ENCODE data around the gene ATL3. TPM values are rescaled to one million over a fixed set of nuclear protein-coding genes. Genes with fewer than 3 reads are reported as not detected.

ATL3 gene
- total and polyA plus RNA-seq, 2 of the 13 experiments (the other 11 are each of a cell fraction or from before 2014, with no cell fraction given) = not detected

DNA sequence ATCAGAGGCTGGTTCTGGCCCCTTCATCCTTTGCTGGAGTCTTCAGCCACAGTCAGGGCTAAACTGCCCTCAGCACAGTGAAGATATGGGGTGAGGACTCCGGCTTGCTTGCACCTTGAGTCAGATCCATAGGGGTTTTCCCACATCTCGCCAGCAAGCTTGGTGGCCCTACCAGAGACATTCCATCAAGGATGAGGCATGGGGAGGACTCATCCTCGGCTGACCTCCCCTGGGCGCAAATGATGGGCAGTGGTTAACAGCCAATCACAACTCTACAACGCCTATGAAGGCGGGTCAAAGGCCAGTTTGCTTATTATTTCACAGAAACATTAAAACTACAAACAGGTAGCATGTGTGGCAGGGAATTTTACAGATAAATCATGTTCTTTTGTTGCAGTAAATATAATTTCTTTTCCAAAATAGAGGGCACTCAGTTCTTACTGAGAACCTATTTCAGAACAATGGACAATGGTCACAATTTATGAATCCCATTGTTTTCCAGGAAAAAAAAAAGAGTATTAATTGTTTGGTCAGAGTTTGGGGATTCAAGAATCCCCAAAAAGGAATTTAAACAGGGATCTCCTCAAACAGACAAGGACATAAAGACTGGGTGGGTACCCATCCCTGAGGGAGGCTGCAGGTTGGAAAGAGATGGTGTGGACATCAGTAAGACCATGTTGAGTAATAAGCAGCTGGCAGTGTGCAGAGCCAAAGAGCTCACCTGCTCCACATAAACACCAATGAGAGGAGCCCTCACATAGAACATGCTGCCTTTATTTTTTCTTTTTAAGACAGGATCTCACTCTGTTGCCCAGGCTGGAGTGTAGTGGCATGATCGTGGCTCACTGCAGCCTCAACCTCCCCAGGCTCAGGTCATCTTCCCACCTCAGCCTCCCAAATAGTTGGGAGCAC, 71.7 kb downstream of the ATL3 start (continued):
- TF ChIP-seq, protein P1, sequence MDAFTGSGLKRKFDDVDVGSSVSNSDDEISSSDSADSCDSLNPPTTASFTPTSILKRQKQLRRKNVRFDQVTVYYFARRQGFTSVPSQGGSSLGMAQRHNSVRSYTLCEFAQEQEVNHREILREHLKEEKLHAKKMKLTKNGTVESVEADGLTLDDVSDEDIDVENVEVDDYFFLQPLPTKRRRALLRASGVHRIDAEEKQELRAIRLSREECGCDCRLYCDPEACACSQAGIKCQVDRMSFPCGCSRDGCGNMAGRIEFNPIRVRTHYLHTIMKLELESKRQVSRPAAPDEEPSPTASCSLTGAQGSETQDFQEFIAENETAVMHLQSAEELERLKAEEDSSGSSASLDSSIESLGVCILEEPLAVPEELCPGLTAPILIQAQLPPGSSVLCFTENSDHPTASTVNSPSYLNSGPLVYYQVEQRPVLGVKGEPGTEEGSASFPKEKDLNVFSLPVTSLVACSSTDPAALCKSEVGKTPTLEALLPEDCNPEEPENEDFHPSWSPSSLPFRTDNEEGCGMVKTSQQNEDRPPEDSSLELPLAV (CRISPR knock-in tag; conservative IDR thresholded peaks at IDR 0.05; ENCODE audit: low read depth) = no peak

DNA sequence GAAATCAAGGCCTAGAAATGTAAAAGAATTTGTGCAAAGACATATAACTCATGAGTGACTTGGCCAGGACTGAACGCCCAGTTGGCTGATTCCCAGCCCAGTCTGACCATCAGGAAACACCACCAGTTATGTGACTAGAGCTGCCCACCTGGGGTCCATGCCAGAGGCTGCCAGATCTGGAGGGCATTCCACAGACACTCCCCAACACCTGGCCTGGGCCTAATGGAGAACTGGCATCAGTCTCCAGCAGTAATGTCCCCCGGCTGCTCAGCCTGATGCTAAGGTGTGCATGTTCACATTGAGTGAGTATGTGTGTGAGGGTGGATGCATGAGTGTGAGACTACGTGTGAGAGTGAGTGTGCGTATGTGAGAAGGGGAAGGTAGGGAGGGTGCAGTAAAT, 72.6 kb downstream of the ATL3 start:
- FAIRE-seq (no peak), ATAC-seq (no peak), DNase-seq (ENCODE audit: low spot score) (no peak)
- intact Hi-C loops (cut with micrococcal nuclease; ENCODE audit: unreplicated experiment) (no loop called here), in situ Hi-C loops (cut with HindIII; ENCODE audit: extremely low pct_ligation_motif_present, low pct_unique_long_range_greater_than_20kb) (no loop called here)
- H3K79me2 ChIP-seq (ENCODE audit: insufficient read depth, low read length) = no peaks in the 10 kb centered on the region
- no peaks in the 10 kb centered on the region for H4K20me1 ChIP-seq (ENCODE audit: insufficient read depth, low read length)
- ChIA-PET POLR2A (no interaction called here), CTCF (ENCODE audit: low intra/inter-chr PET ratio, low total read pairs) (no interaction called here)
- H3K27ac ChIP-seq (ENCODE audit: extremely low read length, insufficient read depth, low read length) = no peak overlapping the region
- H3K9me3 ChIP-seq (ENCODE audit: low read length) = no peaks in the 10 kb centered on the region
- TF ChIP-seq ZNF629 (CRISPR knock-in tag; conservative IDR thresholded peaks at IDR 0.05) (0 out of 2 replicates have a peak, but pooled peaks have one; percentile 20), MTA1 (CRISPR knock-in tag; IDR thresholded peaks at IDR 0.05; ENCODE audit: borderline replicate concordance) (no peak)
- no peak overlapping the region for H3K9ac ChIP-seq (ENCODE audit: insufficient read depth, low read depth, low read length)
- BruUV-seq (replicated peaks) = no TSS peak
- 59% methylated on average over 4 of the region's 4 CpGs for WGBS (ENCODE audit: low lambda C conversion rate)
- peaks cover 20% of the 10 kb centered on the region for H3K4me1 ChIP-seq (ENCODE audit: insufficient read depth, low read length)
- H3K36me3 ChIP-seq (replicated peaks in 1 of 2; ENCODE audit: control insufficient read depth in 1 of 2, insufficient read depth in 2 of 2, low read length in 2 of 2) = no peaks in the 10 kb centered on the region
- H3K4me2 ChIP-seq (ENCODE audit: low read depth, low read length) = no peak overlapping the region
- H2AFZ ChIP-seq (ENCODE audit: low read length) = no peak overlapping the region
- H3K4me3 ChIP-seq (replicated peaks in 1 of 3; ENCODE audit: insufficient read depth in 1 of 3, low read depth in 2 of 3, low read length in 3 of 3) = no peak overlapping the region
- H3K27me3 ChIP-seq (ENCODE audit: control insufficient read depth in 1 of 2, insufficient read depth in 2 of 2, low read length in 2 of 2) = no peaks in the 10 kb centered on the region

DNA sequence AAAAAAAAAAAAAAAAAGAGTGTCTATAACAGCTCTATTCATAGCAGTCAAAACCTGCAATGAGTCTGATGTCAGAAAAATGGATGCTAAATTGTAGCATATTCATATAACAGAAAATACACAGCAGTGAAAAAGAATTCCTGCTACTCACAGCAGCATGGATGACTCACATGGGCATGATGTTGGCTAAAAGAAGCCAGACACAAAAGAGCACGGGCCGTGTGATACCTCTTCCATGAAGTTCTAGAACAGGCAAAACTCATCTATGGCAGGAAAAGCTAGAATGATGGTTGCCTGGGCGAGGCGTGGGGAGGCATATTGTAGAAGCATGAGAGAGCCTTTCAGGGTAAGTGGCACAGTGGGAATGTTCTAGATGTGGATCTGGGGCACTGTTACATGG, 75.9 kb downstream of the ATL3 start:
- no peak for ATAC-seq
- TF ChIP-seq ZNF17 (CRISPR knock-in tag; IDR thresholded peaks at IDR 0.05) (no peak), SRSF9 (IDR thresholded peaks at IDR 0.05; ENCODE audit: borderline replicate concordance, insufficient read depth, low read depth, low read length, poor library complexity, severe bottlenecking) (no peak), ZNF614 (CRISPR knock-in tag; IDR thresholded peaks at IDR 0.05; ENCODE audit: borderline replicate concordance) (no peak), RNF2 (conservative IDR thresholded peaks at IDR 0.05; ENCODE audit: low read depth) (no peak), ZNF530 (CRISPR knock-in tag; IDR thresholded peaks at IDR 0.05; ENCODE audit: low read depth) (no peak), ZFP36L1 (CRISPR knock-in tag; IDR thresholded peaks at IDR 0.05) (no peak), PAX8 (CRISPR knock-in tag; IDR thresholded peaks at IDR 0.05; ENCODE audit: borderline replicate concordance) (no peak), SNAPC2 (CRISPR knock-in tag; IDR thresholded peaks at IDR 0.05) (no peak), SP2 (CRISPR knock-in tag; IDR thresholded peaks at IDR 0.05) (no peak)
- TF ChIP-seq, protein P2, sequence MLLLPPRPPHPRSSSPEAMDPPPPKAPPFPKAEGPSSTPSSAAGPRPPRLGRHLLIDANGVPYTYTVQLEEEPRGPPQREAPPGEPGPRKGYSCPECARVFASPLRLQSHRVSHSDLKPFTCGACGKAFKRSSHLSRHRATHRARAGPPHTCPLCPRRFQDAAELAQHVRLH (CRISPR knock-in tag; IDR thresholded peaks at IDR 0.05; ENCODE audit: borderline replicate concordance, low read depth) = no peak
- TF ChIP-seq, protein P3, sequence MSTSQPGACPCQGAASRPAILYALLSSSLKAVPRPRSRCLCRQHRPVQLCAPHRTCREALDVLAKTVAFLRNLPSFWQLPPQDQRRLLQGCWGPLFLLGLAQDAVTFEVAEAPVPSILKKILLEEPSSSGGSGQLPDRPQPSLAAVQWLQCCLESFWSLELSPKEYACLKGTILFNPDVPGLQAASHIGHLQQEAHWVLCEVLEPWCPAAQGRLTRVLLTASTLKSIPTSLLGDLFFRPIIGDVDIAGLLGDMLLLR (CRISPR knock-in tag; IDR thresholded peaks at IDR 0.05) = no peak

More for the DNA sequence above, 75.9 kb downstream of the ATL3 start:
- in situ Hi-C loops (cut with HindIII; ENCODE audit: extremely low pct_ligation_motif_present, low pct_unique_long_range_greater_than_20kb) (no loop called here), intact Hi-C loops (cut with micrococcal nuclease; ENCODE audit: unreplicated experiment) (no loop called here)
- 78% methylated on average over 4 of the region's 4 CpGs for WGBS (ENCODE audit: low lambda C conversion rate)
- no peak overlapping the region for H3K9ac ChIP-seq (ENCODE audit: insufficient read depth, low read depth, low read length)
- H3K4me2 ChIP-seq (ENCODE audit: low read depth, low read length) = no peak overlapping the region
- H2AFZ ChIP-seq (ENCODE audit: low read length) = no peak overlapping the region
- BruUV-seq (replicated peaks) = no TSS peak
- CTCF ChIA-PET (ENCODE audit: low intra/inter-chr PET ratio, low total read pairs) = interaction anchor here (0.9 kb wide), 1 partner anchor 41 kb away, joined by 3 read pairs; no protein-coding TSS in a partner anchor
- no peaks in the 10 kb centered on the region for H3K4me1 ChIP-seq (ENCODE audit: insufficient read depth, low read length)
- POLR2A ChIA-PET = no interaction called here
- no peaks in the 10 kb centered on the region for H4K20me1 ChIP-seq (ENCODE audit: insufficient read depth, low read length)
- no peaks in the 10 kb centered on the region for H3K79me2 ChIP-seq (ENCODE audit: insufficient read depth, low read length)
- no peaks in the 10 kb centered on the region for H3K9me3 ChIP-seq (ENCODE audit: low read length)
- no peaks in the 10 kb centered on the region; a peak in 1 of 5 replicates for H3K27me3 ChIP-seq (ENCODE audit: control insufficient read depth in 1 of 2, insufficient read depth in 2 of 2, low read length in 2 of 2)
- H3K36me3 ChIP-seq (replicated peaks in 1 of 2; ENCODE audit: control insufficient read depth in 1 of 2, insufficient read depth in 2 of 2, low read length in 2 of 2) = no peaks in the 10 kb centered on the region
- no peak for DNase-seq (ENCODE audit: low spot score)
- H3K27ac ChIP-seq (ENCODE audit: extremely low read length, insufficient read depth, low read length) = no peak overlapping the region
- FAIRE-seq = no peak
- H3K4me3 ChIP-seq (replicated peaks in 1 of 3; ENCODE audit: insufficient read depth in 1 of 3, low read depth in 2 of 3, low read length in 3 of 3) = no peak overlapping the region

All from HepG2 (cell line).